Measurements from ENCODE around the gene FAM174C. TPM values are rescaled to one million over a fixed set of nuclear protein-coding genes. Genes with fewer than 3 reads are reported as not detected.

FAM174C gene
- total RNA-seq, 4 donors from 2014 or later: 44.3 to 72.5 (median 58.2) TPM

DNA sequence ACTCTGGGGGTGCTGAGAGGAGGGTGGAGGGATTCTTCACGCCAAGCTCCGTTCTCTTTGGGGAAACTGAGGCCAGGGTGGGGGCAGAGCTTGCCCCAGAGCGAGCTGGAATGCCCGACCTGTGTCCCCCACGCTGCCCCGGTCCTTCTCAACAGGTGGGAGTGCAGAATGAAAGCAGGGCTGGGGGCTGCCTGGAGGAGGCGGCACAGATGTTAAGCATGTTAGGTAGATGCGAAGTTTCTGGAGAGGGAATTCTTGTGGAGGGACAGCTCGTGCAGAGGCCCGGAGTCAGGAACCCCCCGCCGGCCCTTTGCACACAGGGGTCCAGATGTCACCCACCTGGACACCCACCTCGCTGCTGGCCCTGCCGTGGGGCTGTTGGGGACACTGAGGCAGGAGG is 19.4 kb downstream of the FAM174C start:
- H3K27ac ChIP-seq: no peak overlapping the region

DNA sequence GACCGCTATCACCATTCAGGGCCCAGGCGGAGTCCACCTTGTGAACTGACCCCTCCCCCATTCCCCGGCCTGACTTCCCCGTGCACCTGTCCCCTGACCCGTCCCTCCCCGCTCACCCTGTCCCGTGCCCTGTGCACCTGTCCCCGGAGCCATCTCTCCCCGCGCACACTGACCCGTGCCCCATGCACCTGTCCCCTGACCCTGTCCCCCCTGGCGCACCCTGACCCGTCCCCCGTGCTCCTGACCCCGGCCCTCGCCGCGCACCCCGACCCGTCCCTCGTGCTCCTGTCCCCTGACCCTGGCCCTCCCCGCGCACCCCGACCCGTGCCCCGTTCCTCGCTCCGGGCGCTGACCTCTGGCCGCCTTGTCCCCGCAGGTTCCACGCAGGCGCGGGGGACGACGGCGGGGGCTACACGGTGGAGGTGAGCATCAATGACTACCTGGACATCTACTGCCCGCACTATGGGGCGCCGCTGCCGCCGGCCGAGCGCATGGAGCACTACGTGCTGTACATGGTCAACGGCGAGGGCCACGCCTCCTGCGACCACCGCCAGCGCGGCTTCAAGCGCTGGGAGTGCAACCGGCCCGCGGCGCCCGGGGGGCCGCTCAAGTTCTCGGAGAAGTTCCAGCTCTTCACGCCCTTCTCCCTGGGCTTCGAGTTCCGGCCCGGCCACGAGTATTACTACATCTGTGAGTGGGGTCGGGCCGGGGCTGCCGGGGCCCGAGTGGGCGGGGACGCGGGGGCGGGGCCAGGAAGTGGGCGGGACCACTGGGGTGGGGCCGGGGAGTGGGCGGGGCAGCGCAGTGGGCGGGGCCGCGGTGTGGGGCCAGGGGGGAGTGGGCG is 20.1 kb downstream of the FAM174C start:
- Histone ChIP-seq H3K27me3 (peaks cover 69% of the 10 kb centered on the region), H3K9me3 (no peaks in the 10 kb centered on the region), H3K36me3 (no peaks in the 10 kb centered on the region), H3K27ac (no peak overlapping the region), H3K4me1 (peaks cover 11% of the 10 kb centered on the region), H3K4me3 (peak overlapping the region; percentile 27)
- no peak for TF ChIP-seq POLR2AphosphoS5 (IDR thresholded peaks at IDR 0.05)
- TF ChIP-seq, protein P1, sequence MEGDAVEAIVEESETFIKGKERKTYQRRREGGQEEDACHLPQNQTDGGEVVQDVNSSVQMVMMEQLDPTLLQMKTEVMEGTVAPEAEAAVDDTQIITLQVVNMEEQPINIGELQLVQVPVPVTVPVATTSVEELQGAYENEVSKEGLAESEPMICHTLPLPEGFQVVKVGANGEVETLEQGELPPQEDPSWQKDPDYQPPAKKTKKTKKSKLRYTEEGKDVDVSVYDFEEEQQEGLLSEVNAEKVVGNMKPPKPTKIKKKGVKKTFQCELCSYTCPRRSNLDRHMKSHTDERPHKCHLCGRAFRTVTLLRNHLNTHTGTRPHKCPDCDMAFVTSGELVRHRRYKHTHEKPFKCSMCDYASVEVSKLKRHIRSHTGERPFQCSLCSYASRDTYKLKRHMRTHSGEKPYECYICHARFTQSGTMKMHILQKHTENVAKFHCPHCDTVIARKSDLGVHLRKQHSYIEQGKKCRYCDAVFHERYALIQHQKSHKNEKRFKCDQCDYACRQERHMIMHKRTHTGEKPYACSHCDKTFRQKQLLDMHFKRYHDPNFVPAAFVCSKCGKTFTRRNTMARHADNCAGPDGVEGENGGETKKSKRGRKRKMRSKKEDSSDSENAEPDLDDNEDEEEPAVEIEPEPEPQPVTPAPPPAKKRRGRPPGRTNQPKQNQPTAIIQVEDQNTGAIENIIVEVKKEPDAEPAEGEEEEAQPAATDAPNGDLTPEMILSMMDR (IDR thresholded peaks at IDR 0.05): no peak
- TF ChIP-seq EP300 (IDR thresholded peaks at IDR 0.05): no peak
- TF ChIP-seq POLR2A (IDR thresholded peaks at IDR 0.05): no peak
- 22% methylated on average over 10 of the region's 82 CpGs for WGBS
- peak in 1 of 2 donors; percentile 62 for DNase-seq (ENCODE audit: low spot score in 2 of 2)

More for the DNA sequence above, 19.4 kb downstream of the FAM174C start:
- 71% methylated on average over 14 of the region's 14 CpGs for WGBS
- DNase-seq (ENCODE audit: low spot score in 2 of 2): peak in 1 of 2 donors; percentile 52
- H3K4me1 ChIP-seq: peaks cover 11% of the 10 kb centered on the region
- peaks cover 72% of the 10 kb centered on the region for H3K27me3 ChIP-seq
- no peak for TF ChIP-seq POLR2AphosphoS5 (IDR thresholded peaks at IDR 0.05)
- TF ChIP-seq, protein P1 (IDR thresholded peaks at IDR 0.05): no peak
- H3K36me3 ChIP-seq: no peaks in the 10 kb centered on the region
- H3K9me3 ChIP-seq: no peaks in the 10 kb centered on the region
- H3K4me3 ChIP-seq: no peak overlapping the region

DNA sequence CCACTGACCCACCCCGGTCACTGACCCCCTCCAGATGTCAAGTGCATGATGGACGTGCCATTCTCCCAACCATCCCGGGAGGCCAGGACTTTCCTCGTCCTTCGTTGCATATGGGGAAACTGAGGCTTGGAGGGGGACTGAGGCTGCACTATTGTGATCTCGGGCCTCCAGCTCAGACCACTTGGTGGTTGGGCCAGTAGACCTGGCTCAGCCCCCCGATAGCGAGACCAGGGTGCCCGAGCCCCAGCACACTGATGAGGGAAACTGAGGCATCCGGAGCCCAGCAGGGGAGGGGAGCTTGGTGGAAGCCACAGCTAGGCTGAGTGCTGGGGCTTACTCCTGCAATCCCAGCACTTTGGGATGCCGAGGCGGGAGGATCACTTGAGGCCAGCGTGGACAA is 20.7 kb downstream of the FAM174C start:
- Histone ChIP-seq H3K27me3 (peaks cover 62% of the 10 kb centered on the region), H3K36me3 (no peaks in the 10 kb centered on the region), H3K4me3 (no peak overlapping the region), H3K9me3 (no peaks in the 10 kb centered on the region), H3K27ac (no peak overlapping the region), H3K4me1 (peaks cover 11% of the 10 kb centered on the region)
- 76% methylated on average over 3 of the region's 13 CpGs for WGBS
- TF ChIP-seq, protein P1 (IDR thresholded peaks at IDR 0.05): no peak
- TF ChIP-seq POLR2A (IDR thresholded peaks at IDR 0.05): no peak
- TF ChIP-seq EP300 (IDR thresholded peaks at IDR 0.05): no peak
- no peak for TF ChIP-seq POLR2AphosphoS5 (IDR thresholded peaks at IDR 0.05)
- DNase-seq (ENCODE audit: low spot score in 2 of 2): peak in 1 of 2 donors; percentile 55

DNA sequence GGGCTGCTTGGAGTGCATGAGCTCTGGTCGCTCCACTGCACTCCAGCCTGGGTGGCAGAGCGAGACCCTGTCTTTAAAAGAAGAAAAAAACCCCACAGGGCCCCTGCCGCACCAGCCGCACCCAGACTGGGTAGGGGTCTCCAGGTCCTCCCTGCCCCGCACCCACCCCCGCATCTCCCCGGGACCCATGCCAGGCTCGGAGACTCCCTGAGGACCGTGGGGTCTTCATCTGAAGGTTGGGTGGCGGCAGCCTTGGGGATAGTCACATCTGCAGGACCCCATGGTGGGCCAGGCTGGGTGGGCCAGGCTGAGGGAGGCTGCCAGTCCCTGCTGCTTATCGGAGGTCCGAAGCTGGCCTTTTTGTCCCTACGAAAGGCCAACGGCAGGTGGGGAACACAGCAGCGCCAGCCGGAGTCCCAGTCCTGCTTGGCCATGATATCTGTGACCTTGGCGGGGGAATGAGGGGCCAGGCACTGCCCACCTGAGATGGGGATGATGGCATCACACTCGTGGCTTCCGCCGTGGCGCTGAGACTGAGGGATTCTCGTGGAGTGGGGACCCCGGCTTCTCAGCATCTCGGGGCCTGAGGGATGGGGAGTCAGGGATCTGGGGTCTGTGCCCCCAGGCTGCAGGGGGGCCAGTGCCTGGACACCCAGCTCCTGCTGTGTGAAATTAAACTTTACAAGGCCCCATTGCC is 21.4 kb downstream of the FAM174C start:
- 85% methylated on average over 12 of the region's 24 CpGs for WGBS
- peaks cover 55% of the 10 kb centered on the region for H3K27me3 ChIP-seq
- no peak for TF ChIP-seq POLR2AphosphoS5 (IDR thresholded peaks at IDR 0.05)
- no peak for TF ChIP-seq POLR2A (IDR thresholded peaks at IDR 0.05)
- TF ChIP-seq EP300 (IDR thresholded peaks at IDR 0.05): no peak

DNA sequence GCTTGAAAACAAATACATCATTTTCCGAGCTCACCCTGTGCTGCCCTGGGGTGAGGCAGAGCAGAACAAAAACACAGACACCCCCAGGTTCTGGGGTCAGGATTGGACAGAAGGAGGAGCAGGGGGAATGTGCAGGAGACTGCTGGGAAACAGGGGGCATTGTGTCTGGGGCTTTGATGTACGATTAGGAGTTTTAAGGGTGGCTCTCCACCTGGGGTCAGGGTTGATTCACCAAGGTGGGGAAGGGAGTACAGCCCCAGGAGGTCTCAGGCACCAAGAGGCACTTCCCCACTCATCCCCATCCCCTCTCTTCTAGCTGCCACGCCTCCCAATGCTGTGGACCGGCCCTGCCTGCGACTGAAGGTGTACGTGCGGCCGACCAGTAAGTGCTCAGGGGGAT is 22.9 kb downstream of the FAM174C start:
- Histone ChIP-seq H3K4me3 (no peak overlapping the region), H3K36me3 (no peaks in the 10 kb centered on the region), H3K27ac (no peak overlapping the region), H3K27me3 (peaks cover 40% of the 10 kb centered on the region), H3K4me1 (peaks cover 9% of the 10 kb centered on the region), H3K9me3 (no peaks in the 10 kb centered on the region)
- DNase-seq (ENCODE audit: low spot score in 2 of 2): no peak
- no peak for TF ChIP-seq POLR2A (IDR thresholded peaks at IDR 0.05)
- TF ChIP-seq POLR2AphosphoS5 (IDR thresholded peaks at IDR 0.05): no peak
- TF ChIP-seq, protein P1 (IDR thresholded peaks at IDR 0.05): no peak
- no peak for TF ChIP-seq EP300 (IDR thresholded peaks at IDR 0.05)
- 94% methylated on average over 2 of the region's 8 CpGs for WGBS

More for the DNA sequence above, 21.4 kb downstream of the FAM174C start:
- Histone ChIP-seq H3K36me3 (no peaks in the 10 kb centered on the region), H3K27ac (no peak overlapping the region), H3K4me1 (peaks cover 11% of the 10 kb centered on the region), H3K9me3 (no peaks in the 10 kb centered on the region), H3K4me3 (no peak overlapping the region)
- DNase-seq (ENCODE audit: low spot score in 2 of 2): peak in 1 of 2 donors; percentile 60

Measured in suprapubic skin (tissue), 4 donors.